HG03432 (cell line): ENCODE measurements around the gene AKAP5.

Source experiments
- ATAC-seq: cut with Tn5 transposase; IDR thresholded peaks from one replicate; pipeline ENCODE4 v1.9.1; 2021; ENCODE audit warnings: mild to moderate bottlenecking, moderate library complexity; ENCODE audit not compliant: unreplicated experiment

Gene AKAP5

DNA sequence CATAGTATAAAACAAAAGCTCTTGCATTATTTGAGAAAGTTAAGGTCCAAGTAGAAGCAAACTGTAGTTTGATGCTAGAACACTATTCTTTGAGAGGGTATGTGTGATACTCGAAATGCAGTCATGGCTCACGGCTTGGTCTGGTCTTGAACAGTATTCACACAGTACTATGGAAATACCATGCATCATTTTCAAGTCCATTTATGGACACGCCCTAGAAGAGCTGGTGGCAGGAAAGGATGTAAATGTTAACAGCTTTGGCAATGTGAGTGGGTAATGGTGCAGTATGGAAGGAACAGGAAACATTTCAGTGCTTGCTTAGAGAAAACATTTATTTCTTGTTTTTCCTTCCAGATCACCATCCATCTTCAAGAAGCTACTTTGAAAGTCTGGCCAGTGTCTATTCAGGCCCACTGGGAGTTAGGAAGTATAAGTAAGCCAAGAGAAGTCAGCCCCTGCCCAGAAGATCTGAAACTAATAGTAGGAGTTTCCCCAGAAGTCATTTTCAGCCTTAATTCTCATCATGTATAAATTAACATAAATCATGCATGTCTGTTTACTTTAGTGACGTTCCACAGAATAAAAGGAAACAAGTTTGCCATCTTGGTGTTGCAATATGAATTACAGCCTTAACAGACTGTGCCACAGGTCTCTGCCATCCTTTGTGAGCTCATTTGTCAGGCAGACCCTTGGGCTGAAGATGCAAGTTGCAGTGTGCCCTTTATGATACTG, 5.7 kb upstream of the AKAP5 start:
- ATAC-seq, result no peak

GRCh38 chr14:64461221-64461620, 4.1 kb upstream of the AKAP5 start:
- no peak for ATAC-seq

DNA sequence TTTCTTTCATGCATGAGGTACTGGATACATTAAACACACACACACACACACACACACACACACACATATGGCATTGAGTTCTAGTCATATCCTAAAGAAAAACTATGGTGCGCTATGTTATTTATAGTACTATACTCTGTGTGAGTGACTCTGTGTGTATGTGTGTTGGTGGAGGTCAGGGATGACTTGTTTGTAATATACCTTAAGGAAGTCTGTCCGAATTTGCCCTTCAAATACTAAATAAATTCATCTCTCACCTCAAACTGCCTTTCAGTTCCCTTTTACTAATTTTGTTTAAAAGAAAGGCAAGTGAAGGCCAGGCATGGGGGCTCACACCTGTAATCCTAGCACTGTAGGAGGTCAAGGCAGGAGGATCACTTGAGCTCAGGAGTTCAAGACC, 2.1 kb upstream of the AKAP5 start:
- ATAC-seq, result peak; percentile 38

DNA sequence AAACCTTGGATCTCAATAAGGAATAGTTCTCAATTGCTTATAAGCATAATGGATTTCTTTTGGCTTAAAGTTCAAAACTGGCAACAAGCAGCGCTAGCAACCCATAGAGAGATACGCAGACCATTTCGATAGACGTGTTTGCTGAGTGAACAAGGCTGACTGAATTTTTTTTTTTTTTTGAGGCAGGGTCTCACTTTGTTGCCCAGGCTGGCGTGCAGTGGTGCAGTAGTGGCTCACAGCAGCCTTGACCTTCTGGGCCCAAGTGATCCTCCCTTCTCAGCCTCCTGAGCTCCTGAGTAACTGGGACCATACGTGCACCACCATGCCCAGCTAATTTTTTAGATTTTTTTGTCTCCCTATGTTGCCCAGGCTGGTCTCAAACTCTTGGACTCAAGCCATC, 1.4 kb upstream of the AKAP5 start:
- no peak for ATAC-seq

DNA sequence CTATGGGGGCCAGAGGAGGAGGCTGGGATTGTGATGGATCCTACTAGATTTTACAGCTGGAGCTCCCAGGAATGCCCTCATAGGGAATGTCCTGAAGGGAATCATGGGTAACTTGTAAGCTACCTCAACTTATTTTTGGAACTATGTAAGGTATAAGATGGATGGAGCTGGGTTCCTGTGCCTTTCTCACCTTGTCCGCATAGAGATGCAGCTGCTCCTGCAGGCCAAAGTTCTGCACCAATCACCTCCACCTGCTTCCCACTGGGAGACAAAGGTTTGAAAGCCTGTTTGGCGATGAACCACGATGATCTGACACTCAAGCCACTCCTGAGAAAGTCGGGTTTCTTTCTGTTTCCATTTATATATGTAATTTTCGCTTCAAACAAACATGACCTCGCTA, 648 bp upstream of the AKAP5 start:
- ATAC-seq, result no peak

GRCh38 chr14:64465831-64466554, 694 bp downstream of the AKAP5 start:
- peak; percentile 1 for ATAC-seq

- ATAC-seq, result no peak
These were observed 1.8 kb downstream of the AKAP5 start for GRCh38 chr14:64467101-64467500.

- no peak for ATAC-seq
These were observed 2.3 kb downstream of the AKAP5 start for GRCh38 chr14:64467566-64467965.

DNA sequence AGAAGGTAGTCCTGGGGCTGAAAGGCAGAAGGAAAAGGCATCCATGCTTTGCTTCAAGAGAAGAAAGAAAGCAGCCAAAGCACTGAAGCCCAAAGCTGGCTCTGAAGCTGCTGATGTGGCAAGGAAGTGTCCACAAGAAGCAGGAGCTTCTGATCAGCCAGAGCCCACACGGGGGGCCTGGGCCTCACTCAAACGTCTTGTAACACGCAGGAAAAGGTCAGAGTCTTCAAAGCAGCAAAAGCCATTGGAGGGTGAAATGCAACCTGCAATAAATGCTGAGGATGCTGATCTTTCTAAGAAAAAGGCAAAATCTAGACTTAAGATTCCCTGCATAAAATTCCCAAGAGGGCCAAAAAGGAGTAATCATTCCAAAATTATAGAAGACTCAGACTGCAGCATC, 3.2 kb downstream of the AKAP5 start:
- no peak for ATAC-seq

DNA sequence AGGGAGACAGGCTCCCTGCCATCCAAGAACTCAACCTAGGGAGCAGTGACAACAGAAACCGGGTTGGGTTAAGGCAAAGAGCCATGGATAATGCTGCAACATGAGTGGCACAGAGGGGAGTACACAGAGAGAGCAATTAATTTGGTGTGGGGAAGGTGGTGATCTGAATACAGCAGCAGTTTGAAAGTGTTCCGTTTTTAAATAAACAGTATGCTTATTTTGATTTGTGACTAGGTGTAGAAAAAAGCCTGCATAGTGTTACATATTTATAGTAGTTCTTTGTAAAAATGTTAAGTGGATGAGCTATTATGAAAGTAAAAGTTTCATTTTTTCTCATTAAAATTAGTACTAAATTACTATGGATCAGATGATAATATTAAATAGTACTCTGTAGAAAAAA, 8.7 kb downstream of the AKAP5 start:
- ATAC-seq, result no peak

DNA sequence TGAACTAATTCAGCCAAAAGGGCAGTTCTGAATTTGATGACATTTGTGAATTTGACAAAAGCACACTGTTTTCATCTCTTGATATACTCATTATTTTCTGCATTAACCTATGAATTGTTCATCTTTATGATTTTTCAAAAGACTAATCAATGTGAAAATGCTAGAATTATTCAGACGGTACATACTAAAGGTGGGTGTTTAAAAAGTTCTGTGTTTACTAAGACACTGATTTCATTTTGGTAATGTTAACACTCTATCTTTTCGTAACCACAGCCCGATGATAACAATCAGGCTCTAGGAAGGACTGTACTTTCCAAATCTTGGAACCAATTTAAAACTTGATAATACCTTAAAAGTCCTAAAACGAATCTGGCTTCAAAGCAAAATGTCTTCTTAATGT, 9.4 kb downstream of the AKAP5 start:
- no peak for ATAC-seq

GRCh38 chr14:64475585-64476273, 10.4 kb downstream of the AKAP5 start:
- ATAC-seq, result no peak

DNA sequence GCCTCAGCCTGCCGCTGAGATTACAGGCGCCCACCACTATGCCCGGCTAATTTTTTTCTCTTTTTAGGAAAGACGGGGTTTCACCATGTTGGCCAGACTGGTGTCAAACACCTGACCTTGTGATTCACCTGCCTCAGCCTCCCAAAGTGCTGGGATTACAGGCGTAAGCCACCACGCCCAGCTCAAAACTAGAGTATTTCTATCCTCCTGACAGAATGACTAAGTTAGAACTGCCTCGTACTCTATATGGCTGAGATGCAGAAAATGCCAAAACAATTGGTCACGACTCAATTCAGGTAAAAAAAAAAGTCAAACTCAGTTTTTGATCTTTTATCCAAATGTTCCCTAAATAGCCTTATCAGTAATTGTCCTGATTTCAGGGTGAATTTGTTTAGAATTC, 11.1 kb downstream of the AKAP5 start:
- no peak for ATAC-seq

GRCh38 chr14:64478634-64479250, 13.4 kb downstream of the AKAP5 start:
- ATAC-seq, result no peak

DNA sequence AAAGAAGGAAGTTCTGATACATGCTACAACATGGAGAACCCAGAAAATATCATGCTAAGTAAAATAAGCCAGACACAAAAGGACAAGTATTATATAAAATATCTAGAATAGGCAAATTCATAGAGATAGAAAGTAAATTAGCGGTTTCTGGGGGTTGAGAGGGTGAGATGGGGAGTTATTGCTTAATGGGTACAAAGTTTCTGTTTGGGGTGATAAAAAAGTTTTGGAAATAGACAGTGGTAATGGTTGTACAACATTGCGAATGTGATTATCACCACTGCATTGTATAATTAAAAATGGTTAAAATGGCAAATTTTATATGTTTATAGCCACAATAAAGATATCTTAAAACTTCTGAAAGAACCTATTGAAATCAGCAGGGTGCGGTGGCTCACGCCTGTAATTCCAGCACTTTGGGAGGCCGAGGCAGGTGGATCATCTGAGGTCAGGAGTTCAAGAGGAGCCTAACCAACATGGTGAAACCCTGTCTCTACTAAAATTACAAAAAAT, 23.3 kb downstream of the AKAP5 start:
- no peak for ATAC-seq

- ATAC-seq, result no peak
These were observed 26.3 kb downstream of the AKAP5 start for GRCh38 chr14:64491637-64492036.

GRCh38 chr14:64493455-64493854, 28.2 kb downstream of the AKAP5 start:
- no peak for ATAC-seq

- no peak for ATAC-seq
These were observed 30.0 kb downstream of the AKAP5 start for GRCh38 chr14:64495252-64495651.

- ATAC-seq, result no peak
These were observed 31.5 kb downstream of the AKAP5 start for GRCh38 chr14:64496764-64497163.

- no peak for ATAC-seq
These were observed 34.8 kb downstream of the AKAP5 start for GRCh38 chr14:64500088-64500487.

- ATAC-seq, result no peak
These were observed 36.3 kb downstream of the AKAP5 start for GRCh38 chr14:64501411-64502171.
